ENCODE results near the gene GRAMD1B.
"Not testable (repeated sequence)": the region's sequence is repeated elsewhere in the genome, so short reads cannot be mapped to it uniquely, and the experiment has no call there.

Gene GRAMD1B

GRCh38 chr11:123513309-123513708 lies 83.2 kb downstream of the GRAMD1B start:
- DNase-seq: not testable (repeated sequence)

GRCh38 chr11:123516238-123516637 lies 86.2 kb downstream of the GRAMD1B start:
- no peak for DNase-seq

GRCh38 chr11:123517559-123518364 lies 87.7 kb downstream of the GRAMD1B start:
- DNase-seq: no peak

DNA sequence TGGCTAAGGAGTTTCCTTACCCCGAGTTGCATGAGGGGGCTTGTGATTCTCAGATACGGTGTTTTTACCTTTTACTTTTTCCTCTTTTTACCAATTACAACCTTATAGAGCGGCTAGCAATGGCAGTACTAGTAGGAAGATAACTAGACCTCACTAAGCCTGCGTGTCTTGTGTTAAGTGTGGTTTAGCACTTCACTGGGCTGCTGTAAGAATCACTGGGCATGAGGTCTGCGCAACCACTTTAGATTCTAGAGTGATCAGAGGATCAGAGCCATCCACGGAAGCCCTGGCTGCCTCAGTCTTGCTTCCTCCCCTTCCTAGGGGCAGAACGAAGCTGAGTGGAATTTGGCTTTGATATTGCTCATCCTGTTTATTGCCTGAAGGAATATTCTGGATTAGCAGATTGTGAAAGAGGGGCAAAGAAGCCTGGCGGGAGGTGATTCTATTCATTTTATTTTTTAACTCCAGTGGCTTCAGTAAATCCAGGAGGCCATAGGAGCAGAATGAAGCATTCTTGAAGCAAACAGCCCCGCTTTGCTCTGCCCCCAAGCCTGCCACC lies 88.5 kb downstream of the GRAMD1B start:
- DNase-seq: no peak

DNA sequence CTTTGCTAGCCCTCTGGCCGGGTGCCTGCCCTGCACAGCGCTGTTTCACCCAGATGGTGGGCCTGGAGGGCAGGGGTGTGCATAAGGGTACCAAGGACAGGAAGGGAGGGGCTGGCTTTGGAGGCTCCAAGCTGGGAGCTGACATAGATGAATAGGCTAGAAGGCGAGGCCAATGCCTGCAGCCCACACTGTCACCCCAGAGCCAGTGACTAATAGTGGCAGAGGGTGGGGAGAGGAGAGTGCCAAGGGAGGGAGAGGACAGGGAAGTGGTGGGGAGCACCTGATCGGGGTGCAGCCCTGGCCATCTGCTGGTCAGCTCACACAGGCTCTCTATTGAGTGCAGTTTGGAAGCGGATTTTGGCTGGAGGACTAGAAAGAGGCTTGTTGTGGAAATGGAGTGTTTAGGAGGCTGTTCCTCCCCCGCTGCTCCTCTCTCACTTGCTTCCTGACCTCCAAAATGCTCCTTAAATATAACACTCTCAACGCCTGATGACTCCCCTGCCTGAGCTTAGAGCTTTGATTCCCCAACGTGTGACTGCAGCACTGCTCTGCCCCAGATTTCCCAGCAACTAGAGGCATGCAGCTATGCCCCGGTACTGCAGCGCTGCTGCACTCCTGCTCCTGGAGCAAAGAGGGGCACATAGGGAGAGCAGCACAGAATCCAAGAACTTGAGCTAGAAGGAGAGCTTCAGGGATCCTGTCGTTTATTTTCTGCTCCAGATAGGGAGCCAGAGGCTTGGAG lies 89.2 kb downstream of the GRAMD1B start:
- no peak for DNase-seq

- no peak for DNase-seq
These were observed 89.7 kb downstream of the GRAMD1B start for GRCh38 chr11:123519797-123520193.

DNA sequence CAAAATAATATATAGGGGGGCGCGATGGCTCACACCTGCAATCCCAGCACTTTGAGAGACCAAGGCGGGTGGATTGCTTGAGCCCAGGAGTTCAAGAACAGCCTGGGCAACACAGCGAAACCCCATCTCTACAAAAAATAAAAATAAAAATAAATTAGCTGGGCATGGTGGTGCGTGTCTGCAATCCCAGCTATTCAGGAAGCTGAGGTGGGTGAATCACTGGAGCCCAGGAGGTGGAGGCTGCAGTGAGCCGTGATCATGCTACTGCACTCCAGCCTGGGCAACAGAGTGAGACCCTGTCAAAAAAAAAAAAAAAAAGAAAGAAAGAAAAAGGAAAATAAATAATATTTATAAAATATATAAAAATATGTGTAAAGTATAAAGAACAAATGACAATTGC lies 90.4 kb downstream of the GRAMD1B start:
- DNase-seq: not testable (repeated sequence)

DNA sequence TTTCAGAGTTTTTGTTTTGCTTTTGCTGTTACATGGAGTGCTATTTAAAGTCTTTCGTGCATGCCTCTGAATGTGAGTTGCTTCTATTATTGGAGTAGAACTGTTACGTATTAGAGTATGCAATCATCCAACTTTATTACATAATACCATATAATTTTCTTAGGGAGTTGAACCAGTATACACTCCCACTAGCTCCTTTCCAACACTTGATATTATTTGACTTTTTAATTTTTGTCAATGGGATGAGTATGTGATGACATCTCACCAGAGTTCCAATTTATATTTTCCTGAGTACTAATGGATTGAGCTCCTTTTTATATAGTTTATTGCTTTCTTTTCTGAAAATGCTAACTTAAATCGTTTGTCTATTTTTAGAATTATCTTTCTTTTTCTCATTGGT lies 90.9 kb downstream of the GRAMD1B start:
- DNase-seq: no peak

- DNase-seq: no peak
These were observed 91.9 kb downstream of the GRAMD1B start for GRCh38 chr11:123521930-123522329.

GRCh38 chr11:123523539-123523938 lies 93.5 kb downstream of the GRAMD1B start:
- DNase-seq: no peak

- DNase-seq: no peak
These were observed 95.0 kb downstream of the GRAMD1B start for GRCh38 chr11:123525097-123525496.

GRCh38 chr11:123525511-123525918 lies 95.4 kb downstream of the GRAMD1B start:
- no peak for DNase-seq

- no peak for DNase-seq
These were observed 96.1 kb downstream of the GRAMD1B start for GRCh38 chr11:123526027-123526805.

GRCh38 chr11:123526918-123527317 lies 96.8 kb downstream of the GRAMD1B start:
- DNase-seq: no peak

DNA sequence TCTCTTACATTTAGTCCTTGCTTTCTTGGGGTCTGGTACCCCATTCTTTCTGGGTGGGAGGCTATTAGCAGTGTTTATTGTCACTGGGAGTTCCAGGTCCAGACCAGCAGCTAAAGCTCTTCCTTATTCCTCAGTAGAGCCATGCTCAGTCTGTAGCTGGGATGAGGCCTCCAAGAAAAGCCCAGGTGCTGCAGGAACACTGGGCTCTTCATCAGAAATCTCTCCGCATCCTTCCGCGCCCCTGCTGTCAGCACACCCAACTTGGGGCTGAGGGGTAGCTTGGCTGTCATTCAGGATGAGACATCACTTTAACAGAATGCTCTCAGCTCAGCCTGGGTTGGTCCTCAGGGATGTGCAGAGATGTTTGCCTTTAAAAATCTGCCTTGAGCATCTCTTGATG lies 97.5 kb downstream of the GRAMD1B start:
- no peak for DNase-seq

GRCh38 chr11:123527947-123528346 lies 97.9 kb downstream of the GRAMD1B start:
- DNase-seq: no peak

- DNase-seq: no peak
These were observed 101.3 kb downstream of the GRAMD1B start for GRCh38 chr11:123531325-123531724.

- DNase-seq: no peak
These were observed 102.1 kb downstream of the GRAMD1B start for GRCh38 chr11:123532131-123532530.

DNA sequence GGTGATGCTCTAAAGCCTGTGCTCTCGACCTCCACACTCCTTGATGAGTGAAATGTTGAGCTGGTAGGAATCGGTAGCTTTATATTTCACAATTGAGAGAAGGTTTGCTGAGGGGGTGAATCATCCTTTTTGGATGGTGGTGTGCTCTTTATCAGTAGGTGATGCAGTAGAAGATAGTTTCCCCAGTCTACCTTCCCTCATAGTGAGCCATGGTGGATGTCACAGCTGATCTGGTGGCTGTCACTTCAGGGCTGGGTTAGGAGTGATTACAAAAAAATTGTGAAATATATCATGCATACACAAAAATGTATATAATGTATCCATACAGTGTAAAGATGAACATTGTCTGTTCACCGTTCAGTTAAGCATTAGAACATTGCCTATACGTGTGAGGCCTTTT lies 105.3 kb downstream of the GRAMD1B start:
- no peak for DNase-seq

DNA sequence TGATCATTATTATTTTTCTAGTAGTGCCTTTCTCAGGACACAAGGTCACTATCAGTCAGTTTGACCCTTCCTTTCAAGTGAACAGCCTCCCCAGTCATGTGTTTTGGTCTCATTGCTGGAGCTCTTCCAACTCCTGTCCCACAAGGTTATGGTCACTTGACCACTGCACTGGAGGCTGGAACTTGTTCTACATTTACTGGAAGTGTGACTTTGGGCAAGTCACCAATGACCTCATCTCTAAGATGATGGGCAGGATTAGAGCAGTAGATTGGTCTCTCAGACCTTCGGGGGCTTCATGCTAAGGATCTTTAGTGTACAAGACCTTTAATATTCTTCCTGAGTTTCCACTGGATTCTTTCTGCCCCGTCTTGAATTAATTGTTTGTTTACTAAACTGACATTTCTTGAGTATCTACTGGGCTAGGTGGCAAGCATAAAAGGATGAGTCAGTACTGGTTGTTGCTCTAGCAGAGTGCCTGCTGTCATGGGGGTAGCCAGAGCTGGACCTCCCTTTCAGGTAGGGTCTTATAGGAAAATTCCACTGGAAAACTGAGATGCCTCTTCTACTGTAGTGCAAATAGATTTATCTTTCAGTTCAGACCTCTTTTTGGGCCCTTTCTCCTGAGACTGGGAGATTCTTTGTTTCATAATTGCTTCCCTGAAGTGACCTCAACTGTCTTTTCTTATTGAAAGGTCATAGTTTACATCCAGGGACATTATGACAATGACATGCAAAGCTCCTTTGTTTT lies 106.8 kb downstream of the GRAMD1B start:
- DNase-seq: no peak

GRCh38 chr11:123537726-123538125 lies 107.7 kb downstream of the GRAMD1B start:
- no peak for DNase-seq

GRCh38 chr11:123543797-123544196 lies 113.7 kb downstream of the GRAMD1B start:
- DNase-seq: no peak
